ENCODE measurements around the gene BCAN.

DNA sequence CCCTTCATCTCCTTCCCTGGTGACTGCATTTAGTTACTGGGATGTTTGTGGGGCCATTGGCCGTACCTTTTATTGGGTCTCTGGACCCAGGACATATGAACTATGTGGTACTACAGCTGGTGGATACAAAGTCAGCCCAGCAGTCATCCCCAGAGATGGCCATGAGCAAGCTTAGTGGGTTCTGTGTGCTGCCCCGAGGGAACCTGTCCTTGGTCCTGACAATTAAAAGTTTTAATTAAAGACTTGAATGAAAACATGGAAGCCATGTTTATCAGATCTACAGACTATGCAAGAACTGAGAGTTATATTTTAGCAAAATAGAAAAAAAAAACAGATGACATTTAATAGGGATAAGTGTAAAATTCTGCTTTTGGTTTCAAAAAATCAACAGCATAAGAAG is 38.1 kb downstream of the BCAN start:
- TF ChIP-seq, protein P1, sequence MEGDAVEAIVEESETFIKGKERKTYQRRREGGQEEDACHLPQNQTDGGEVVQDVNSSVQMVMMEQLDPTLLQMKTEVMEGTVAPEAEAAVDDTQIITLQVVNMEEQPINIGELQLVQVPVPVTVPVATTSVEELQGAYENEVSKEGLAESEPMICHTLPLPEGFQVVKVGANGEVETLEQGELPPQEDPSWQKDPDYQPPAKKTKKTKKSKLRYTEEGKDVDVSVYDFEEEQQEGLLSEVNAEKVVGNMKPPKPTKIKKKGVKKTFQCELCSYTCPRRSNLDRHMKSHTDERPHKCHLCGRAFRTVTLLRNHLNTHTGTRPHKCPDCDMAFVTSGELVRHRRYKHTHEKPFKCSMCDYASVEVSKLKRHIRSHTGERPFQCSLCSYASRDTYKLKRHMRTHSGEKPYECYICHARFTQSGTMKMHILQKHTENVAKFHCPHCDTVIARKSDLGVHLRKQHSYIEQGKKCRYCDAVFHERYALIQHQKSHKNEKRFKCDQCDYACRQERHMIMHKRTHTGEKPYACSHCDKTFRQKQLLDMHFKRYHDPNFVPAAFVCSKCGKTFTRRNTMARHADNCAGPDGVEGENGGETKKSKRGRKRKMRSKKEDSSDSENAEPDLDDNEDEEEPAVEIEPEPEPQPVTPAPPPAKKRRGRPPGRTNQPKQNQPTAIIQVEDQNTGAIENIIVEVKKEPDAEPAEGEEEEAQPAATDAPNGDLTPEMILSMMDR (conservative IDR thresholded peaks at IDR 0.05): no peak
- TF ChIP-seq ZFX (IDR thresholded peaks at IDR 0.05): no peak
